Activated T-helper 1 cell treated with anti-CD3 and anti-CD28 coated beads, Interleukin-2, amount 50 U/mL, for 16 hours (primary cell): ENCODE data around the gene GHRL.

Source experiments
- DNase-seq, 2 donors: peaks; one replicate each; pipeline ENCODE4 v3.0.0-alpha.2; 2020; ENCODE audit warnings: low read depth in 1 of 2, low spot score in 1 of 2

GHRL gene, protein sequence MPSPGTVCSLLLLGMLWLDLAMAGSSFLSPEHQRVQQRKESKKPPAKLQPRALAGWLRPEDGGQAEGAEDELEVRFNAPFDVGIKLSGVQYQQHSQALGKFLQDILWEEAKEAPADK

GRCh38 chr3:10292505-10293419, at the start of gene GHRL:
TSS of gene GHRL (minus strand) at chr3:10292947. CDS start at chr3:10290180, 2,767 bp downstream.
- no peak for DNase-seq

DNA sequence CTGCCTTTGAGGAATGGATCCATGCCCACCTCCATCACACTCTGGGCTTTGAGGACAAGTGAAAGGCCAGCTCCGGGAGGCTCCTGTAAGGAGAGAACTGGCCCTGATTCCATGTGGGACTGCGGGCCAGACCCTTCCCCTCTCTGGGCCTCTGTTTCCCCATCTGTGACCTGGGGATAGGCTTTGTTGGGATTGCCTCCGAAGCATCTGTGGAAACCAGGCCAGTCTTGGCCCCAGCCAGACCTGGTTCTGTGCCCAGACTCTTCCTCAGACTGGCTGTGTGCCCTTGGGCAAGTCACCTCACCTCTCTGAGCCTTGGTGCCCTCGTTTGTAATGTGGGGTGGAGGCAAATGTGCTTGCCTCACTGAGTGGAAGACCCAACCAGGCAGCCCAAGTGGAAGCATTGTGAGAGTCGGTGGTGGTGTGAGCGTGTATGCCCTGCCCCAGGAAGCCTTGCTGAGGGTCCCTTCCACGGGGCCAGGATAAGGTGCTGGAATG, 49.2 kb upstream of the GHRL start:
- no peak for DNase-seq

- no peak for DNase-seq
Observed at GRCh38 chr3:10340476-10340875, 47.7 kb upstream of the GHRL start.

GRCh38 chr3:10340046-10340445, 47.3 kb upstream of the GHRL start:
- no peak for DNase-seq

DNA sequence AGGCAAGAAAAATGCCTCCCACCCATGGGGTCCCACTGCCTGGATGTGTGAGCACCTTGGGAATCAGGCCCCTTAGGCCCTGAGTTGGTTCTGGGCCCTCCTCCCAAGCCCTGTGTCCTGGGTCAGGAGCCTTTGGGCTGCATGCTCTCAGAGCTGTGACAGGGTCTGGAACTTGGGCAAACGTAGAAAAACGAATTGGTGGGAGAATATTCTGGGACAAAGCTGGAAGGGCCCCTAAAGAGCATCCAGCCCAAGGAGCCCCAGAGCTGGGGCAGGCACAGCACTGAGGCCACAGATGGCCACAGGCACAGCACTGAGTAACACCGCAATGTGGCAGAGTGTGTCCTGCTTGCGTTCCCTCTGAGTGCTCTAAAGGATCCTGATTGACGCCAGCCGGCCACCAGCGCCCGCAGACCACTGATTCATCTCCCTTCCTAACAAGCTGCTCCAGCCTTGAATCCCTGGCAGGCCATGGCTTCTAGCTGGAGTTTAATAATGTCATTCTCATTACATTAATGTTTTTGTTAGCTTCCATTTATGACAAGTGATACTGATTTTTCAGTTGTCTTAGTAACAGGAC, 46.7 kb upstream of the GHRL start:
- DNase-seq: no peak

GRCh38 chr3:10338591-10339353, 46.0 kb upstream of the GHRL start:
- no peak for DNase-seq

- DNase-seq: no peak
Observed at GRCh38 chr3:10338164-10338470, 45.4 kb upstream of the GHRL start.

- DNase-seq: no peak
Observed at GRCh38 chr3:10337323-10338163, 44.8 kb upstream of the GHRL start.

DNA sequence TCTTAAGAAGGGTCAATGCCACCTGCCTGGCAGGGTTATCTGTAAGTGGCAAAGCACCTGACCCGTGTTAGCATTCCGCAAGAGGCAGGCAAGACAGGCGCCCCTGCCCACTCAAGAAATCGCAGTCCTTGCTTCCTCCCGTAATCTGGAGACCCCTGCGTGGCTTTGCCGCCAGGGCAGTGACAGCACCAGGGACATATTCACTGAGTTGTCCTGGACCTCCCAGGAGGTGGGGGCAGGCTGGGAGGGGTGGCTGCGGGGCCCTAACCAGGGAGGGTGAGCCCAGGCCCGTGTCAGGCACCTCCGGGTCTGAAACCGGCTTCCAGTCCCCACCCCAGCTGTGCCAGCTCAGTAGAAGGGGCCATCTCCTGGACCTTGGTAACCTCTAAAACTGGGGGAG, 44.0 kb upstream of the GHRL start:
- no peak for DNase-seq

- no peak for DNase-seq
Observed at GRCh38 chr3:10335871-10336622, 43.3 kb upstream of the GHRL start.

DNA sequence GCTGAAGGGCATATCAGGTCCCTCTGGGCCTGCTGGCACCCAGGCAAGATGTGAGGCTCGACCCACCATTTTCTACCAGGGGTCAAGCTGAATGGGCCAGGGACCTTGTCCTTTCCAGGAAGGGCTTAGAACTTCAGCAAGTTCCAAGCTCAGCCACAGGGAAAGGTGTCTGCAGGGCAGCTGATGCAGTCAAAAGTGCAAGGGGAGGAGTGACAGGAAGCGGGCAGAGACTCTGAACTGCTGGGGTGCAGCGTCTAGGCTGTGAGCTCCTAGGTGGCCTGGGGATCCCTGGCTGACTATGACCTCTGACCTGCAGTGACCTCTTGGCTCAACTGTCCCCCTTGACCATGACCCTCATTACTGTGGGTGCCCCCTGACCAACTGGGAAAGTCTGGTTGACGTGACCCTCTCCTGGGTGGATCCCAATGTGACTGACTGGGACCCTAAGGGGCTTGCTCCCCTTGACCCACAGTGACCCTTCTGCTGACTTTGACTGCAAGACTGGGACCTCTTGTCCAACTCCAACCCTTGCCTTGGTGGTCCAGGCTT, 42.5 kb upstream of the GHRL start:
- no peak for DNase-seq

GRCh38 chr3:10334459-10334858, 41.7 kb upstream of the GHRL start:
- DNase-seq: no peak

DNA sequence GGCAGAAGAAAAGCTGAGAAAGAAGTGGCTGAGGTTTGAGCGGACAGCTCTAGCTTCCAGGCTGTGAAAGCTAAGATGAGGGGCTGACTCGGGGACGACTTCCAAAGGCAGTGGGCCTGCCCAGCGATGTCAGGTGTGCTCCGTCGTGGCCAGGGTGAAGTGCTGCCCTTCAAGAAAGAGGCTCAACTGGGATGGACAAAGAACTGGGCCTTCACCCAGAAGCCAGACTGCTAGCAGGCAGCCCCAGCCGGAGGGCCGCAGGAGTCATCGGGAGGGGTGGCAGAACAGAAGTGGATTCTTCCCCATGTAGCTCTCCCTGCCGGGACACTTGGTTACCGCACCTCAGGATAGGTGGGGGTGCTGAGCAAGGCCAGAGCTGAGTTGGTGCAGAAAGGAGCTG, 41.3 kb upstream of the GHRL start:
- DNase-seq: no peak

DNA sequence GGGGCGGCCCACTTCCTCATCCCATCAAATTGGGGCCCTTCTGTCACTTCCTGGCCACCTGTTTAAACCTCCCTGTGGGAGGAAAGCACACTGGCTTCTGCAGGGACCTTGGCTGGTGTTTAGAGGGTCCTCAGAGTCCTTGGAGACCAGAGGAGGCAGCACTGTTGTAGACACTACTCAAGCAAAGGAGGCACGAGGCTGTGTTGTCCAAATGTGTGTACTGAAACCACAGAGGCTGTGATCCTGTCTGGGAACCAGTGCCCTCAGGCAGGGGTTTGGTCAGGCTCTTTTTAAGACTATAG, 40.6 kb upstream of the GHRL start:
- no peak for DNase-seq

GRCh38 chr3:10332481-10333348, 40.0 kb upstream of the GHRL start:
- DNase-seq: no peak

DNA sequence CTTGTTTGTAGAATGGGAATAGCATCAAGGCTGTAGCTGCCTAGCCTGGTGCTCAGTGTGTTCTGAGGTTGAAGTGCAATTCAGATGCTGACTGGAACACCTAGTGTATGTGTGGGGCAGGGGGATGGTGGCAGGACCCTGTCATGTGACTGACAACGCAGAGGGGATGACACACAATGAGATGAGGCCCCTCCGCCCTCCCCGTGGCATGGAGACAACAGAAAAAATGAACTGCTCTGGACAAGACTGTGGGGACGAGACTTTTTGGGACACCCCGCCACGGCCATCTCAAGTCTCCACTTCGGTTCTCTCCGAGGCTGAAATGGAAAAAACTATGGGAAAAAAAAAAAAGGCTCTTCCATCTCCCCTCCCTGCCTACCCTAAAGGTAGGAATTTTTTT, 38.6 kb upstream of the GHRL start:
- DNase-seq: no peak

DNA sequence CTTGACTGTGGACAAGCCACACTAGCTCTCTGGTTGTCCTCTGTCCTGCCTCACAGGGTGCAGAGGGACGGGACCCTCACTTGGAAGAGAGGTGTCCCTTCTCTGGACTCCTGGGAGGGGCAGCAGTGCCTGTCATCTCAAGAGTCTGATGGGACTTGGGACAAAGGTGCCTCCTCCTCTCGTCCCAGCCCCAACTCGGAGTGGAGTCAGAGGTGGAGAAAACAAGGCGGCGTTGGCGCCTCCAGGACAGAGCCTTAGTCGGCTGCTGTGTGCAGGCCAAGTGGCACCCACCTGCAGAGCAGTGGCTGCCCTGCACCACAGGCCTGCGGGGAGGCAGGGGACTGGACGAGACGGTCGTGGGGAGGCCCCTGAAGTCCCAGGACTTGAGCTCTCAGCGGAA, 37.6 kb upstream of the GHRL start:
- DNase-seq: no peak

GRCh38 chr3:10329495-10330015, 36.8 kb upstream of the GHRL start:
- DNase-seq: no peak
